ENCODE results near the gene SZRD1. TPM values are rescaled to one million over a fixed set of nuclear protein-coding genes. Genes with fewer than 3 reads are reported as not detected.

SZRD1 gene
- total and polyA plus RNA-seq, 9 of the 15 experiments (the other 6 are each of a cell fraction or from before 2014, with no cell fraction given) = 3.9 to 149 (median 82.5) TPM

DNA sequence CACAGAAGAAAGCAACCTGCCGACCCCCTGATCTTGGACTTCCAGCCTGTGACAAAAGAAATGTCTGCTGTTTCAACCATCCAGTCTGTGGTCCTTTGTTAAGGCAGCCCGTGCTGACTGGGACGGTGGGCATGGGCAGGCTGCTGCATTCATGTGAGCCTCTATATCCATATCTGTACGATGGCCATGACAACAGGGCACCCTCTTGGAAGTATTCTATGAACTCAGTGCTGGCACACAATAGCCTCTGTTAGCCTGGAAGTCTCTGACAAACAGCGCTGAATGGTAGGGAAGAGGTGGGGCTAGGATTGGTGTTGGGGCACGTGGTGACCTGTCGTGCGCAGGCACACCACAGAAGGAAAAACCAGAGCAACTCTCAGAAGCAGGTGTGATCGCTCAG, 39.8 kb downstream of the SZRD1 start (continued):
- TF ChIP-seq VEZF1 (CRISPR knock-in tag; IDR thresholded peaks at IDR 0.05) = no peak
- no peak for TF ChIP-seq ZNF175 (CRISPR knock-in tag; IDR thresholded peaks at IDR 0.05; ENCODE audit: low read depth)
- no peak for TF ChIP-seq ZNF76 (CRISPR knock-in tag; IDR thresholded peaks at IDR 0.05; ENCODE audit: borderline replicate concordance)
- no peak for TF ChIP-seq POLR3G (IDR thresholded peaks at IDR 0.05; ENCODE audit: extremely low read depth, insufficient read length, insufficient replicate concordance)
- TF ChIP-seq ID3 (CRISPR knock-in tag; IDR thresholded peaks at IDR 0.05) = no peak
- TF ChIP-seq ID3 (tag; IDR thresholded peaks at IDR 0.05) = no peak
- no peak for TF ChIP-seq SNIP1 (IDR thresholded peaks at IDR 0.05; ENCODE audit: low read depth)
- TF ChIP-seq STAG1 (CRISPR knock-in tag; IDR thresholded peaks at IDR 0.05; ENCODE audit: borderline replicate concordance) = no peak
- no peak for TF ChIP-seq CCNT2 (IDR thresholded peaks at IDR 0.05; ENCODE audit: borderline replicate concordance, extremely low read depth, insufficient read length, low read depth, low read length)
